ENCODE results near the gene SPATA18.
"Not testable (repeated sequence)": the region's sequence is repeated elsewhere in the genome, so short reads cannot be mapped to it uniquely, and the experiment has no call there.

The SPATA18 gene

GRCh38 chr4:52110171-52110570, 59.1 kb downstream of the SPATA18 start:
- DNase-seq, result no peak

GRCh38 chr4:52111995-52112394, 60.9 kb downstream of the SPATA18 start:
- no peak for DNase-seq

DNA sequence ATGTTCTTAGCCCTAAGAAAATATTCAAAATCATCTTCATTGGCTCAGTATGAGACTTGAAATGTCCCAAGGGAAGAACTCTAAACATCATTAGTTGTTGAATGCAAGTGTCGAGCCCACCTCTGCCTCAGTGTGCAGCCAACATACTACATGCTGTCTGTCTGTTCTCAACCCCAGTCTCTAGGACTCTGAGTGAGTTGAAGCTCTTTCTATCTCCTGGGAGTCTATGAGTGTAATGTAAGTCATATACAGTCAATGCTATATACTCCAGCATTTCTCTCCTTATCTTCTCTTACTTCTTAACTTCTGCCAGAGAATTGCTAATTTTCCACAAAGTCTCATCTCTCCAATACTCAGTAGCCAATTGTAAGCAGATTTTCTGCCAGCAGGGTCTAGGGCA, 61.3 kb downstream of the SPATA18 start:
- DNase-seq, result no peak

DNA sequence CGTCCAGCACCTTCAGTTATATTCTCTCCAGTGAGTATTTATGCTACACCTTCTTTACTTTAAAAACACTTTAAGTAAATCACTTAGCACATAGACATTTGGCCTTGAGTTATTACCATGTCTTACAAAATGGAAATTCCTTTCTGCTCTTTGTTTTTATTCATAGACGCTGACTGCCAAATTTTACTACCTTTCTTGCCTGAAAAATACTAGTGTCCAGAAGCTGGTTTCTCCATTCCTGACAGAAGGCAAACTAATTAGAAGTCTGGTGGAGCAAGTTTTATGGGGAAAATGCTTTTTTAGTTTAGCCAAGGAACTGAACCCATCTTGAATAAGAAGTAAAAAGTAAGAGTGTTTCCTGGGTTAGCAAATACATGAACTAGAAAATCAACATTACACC, 65.5 kb downstream of the SPATA18 start:
- no peak for DNase-seq

- no peak for DNase-seq
Measured at GRCh38 chr4:52126226-52126625, 75.1 kb downstream of the SPATA18 start.

- DNase-seq, result no peak
Measured at GRCh38 chr4:52126966-52127365, 75.9 kb downstream of the SPATA18 start.

DNA sequence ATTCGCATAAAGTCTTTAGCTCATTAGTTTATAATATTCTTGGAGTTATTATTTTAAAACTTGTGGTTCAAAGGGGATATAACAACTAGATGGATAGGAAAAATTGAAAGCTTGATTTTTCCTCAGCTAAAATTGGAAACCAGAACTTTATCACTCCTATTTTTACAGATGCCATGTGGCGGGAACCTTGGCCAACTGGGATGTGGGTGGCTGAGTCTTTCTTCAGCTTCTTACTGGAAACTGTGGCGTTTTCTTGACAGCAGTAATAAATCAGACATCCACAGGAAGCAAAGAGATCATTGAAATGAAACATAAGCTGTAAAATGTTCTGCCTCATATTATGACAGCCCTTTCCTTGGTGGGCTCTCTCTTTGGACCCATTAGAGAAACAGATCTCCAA, 84.1 kb downstream of the SPATA18 start:
- no peak for DNase-seq

GRCh38 chr4:52137152-52137551, 86.0 kb downstream of the SPATA18 start:
- not testable (repeated sequence) for DNase-seq

DNA sequence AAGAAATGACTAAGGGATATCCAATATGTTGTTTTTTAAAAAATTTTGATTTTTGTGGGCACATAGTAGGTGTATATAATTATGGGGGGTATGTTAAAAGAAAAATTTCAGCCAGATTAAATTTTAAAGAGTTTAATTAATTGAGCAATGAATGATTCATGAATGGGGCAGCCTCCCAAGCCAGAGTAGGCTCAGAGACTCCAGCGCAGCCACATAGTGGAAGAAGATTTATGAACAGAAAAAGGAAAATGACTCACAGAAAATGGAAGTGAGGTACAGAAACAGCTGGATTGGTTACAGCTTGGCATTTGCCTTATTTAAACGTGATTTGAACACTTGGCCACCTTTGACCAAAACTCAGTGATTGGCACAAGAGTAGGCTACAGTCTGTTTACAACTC, 91.7 kb downstream of the SPATA18 start:
- DNase-seq, result no peak

DNA sequence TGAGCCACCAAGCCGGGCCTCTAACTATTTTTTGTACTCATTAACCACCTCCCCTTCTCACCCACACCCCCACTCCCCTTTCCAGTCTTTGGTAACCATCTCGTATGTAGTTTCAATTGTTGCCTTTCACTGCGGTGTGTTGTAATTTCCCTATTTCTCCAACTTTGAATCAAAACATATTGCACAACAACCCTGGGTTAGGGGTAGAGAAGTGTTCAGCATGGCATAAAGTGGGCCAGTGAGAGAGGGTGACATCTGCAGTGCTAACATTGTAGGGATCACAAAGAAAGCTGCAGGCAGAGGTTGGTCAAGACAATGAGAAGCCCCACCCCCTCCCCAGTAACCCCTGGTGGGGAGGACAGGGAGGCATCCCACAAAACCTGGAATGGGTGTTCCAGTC, 92.7 kb downstream of the SPATA18 start:
- no peak for DNase-seq

- no peak for DNase-seq
Measured at GRCh38 chr4:52144372-52144771, 93.3 kb downstream of the SPATA18 start.
